Stimulated activated CD4-positive, alpha-beta T cell treated with anti-CD3 and anti-CD28 coated beads, Interleukin-12 subunit alpha, Interleukin-12 subunit beta, amount 100 ng/mL, for 4 hours (primary cell): ENCODE data around the gene SPAAR.
"Not testable (repeated sequence)": the region's sequence is repeated elsewhere in the genome, so short reads cannot be mapped to it uniquely, and the experiment has no call there.

ENCODE experiments used
- DNase-seq: peaks from one replicate; pipeline ENCODE4 v3.0.0-alpha.2; 2020

SPAAR gene

DNA sequence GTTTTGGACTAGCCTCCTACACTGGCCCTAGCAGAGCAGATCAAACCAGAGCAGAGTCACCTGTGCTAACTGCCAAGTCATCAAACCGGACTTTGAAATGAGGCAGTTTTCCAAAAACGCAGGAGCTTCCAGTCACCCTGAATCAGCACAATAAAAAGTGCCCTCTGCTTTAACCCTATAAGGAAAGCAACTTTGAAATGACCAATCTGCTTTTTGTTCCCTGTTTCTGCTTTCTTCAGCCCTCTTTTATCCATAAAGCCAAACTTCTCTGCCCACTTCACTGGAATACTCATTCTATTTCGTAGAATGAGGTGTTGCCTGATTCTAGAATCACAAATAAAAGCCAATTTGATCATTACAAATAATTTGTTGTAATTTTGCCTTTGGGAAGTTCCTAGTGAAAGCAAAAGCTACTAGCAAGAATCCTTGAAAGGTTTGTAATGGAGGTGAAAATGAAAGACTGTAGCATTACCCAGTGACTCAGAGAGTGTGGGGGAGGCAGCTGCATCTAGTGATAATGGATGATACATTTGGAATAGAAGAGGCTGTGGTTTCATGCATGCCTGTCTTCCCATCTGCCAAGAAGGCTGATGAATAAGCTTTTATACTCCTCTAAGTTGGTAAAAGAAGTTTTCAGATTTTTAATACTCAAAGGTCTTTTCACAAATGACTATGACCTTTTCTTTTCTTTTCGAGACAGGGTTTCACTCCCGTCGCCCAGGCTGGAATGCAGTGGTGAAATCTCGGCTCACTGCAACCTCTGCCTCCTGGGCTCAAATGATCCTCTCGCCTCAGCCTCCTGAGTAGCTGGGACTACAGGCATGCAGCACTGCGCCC is 14.9 kb downstream of the SPAAR start:
- DNase-seq, result peak; percentile 26

DNA sequence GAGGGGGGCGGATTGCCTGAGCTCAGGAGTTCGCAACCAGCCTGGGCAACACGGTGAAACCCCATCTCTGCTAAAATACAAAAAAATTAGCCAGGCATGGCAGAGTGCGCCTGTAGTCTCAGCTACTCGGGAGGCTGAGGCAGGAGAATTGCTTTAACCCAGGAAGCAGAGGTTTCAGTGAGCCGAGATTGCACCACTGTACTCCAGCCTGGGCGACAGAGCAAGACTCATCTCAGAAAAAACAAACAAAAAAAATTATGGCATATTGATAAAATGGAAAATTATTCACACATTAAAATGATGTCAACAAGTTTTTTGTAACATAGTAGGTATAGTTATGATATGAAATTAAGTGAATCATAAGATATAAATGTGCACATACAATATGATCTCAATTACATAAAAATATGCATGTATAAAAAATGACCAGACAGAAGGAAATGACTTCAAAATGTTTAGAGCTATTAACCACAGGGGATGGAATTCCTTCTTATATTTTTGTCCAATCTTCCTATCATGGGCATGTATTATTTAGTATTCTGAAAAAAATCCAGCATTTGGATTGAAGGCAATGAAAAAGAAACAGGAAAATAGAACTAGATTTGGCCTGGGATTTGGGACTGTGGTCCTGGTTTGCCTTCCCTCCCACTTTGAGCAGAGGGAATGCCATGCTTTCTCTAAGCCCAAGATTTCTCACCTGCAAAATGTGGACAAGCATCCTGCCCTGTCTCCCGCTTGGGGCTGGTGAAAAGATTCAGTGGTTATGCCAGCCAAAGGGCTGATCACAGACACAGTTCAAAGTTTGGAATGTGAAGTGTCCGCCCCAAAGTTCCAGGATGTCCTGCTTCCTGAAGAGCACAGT is 19.5 kb downstream of the SPAAR start:
- DNase-seq, result no peak

DNA sequence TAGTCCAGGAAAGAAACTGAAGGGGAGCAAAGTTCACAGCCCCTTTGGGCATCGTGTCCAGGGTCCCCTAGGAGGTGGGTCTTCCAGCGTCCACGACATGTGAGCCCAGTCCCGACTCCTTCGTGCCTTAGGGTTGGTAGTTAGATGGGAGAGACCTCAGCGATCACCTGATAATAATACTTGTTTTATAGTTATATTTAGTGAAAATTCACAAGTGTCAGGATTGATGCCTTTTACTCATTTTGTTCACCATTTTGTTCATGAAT is 20.1 kb downstream of the SPAAR start:
- no peak for DNase-seq

DNA sequence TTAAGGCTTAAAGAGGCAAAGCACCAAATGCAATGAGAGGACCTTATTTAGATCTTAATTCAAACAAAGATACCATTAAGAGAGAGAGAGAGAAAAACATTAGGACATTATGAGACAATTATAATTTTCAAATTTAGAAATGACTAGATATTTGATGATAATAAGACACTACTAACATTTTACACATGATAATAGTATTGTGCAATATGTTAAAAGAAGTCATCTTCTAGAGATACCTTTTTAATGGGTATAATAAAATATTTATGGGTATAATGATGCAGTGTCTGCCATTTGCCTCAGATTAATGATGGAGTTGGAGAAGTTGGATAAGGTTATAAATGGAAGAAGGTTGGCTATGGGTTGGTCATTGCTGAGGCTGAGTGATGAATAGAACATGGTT is 21.2 kb downstream of the SPAAR start:
- DNase-seq, result no peak

DNA sequence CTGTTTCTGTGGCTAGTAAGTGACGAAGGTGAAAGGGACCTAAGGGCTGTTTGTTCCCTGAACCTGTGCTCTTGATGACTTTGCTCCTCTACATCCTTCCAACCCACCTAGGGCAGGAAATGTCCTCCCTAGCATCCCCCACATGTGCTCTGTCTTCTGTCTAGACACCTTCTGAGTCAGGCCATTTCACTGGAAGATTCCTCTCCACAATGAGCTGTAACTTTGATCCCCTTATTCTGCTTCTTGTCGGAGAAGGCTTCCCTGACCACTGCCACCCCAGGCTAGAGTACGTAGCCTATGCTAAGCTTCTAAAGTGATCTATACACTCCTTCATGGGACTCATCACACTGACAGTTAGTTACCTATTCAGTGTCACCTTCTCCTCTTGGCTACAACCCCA is 21.7 kb downstream of the SPAAR start:
- no peak for DNase-seq

DNA sequence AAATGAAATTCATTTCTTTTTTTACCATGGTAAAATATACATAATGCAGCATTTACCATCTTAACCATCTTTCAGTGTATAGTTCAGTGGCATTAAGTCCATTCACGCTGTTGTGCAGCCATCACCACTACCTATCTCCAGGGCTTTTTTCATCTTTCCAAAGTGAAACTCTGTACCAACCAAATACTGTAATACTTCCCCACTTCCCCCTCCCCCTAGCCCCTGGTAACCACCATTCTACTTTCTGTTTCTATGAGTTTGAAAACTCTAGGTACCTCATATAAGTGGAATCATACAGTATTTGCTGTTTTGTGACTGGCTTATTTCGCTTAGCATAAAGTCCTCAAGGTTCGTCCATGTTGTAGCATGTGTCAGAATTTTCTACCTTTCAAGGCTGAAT is 23.4 kb downstream of the SPAAR start:
- no peak for DNase-seq

DNA sequence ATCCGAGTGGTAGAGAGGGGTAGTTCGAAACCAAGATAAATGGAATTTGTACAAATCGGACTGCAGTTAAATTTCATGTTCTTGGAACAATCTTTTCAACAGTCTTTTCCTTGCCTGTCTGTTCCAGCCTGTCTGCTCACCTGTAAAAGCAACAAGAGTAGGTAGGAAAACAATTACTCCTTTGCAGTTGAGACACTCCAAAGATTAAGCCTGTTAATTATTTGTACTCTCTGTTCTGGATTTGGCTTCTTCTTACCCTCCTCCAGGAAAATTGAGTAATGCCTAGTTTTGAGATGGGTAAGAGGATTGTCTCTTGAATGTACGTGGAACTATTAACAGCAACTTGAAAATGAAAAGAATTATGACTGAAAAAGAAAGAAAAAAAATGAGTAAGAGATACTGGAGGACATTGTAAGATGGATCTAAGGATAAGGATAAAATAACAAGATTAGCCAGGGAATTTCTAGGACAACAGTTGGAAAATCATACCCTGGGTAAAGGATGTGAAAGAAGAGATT is 24.3 kb downstream of the SPAAR start:
- DNase-seq, result no peak

DNA sequence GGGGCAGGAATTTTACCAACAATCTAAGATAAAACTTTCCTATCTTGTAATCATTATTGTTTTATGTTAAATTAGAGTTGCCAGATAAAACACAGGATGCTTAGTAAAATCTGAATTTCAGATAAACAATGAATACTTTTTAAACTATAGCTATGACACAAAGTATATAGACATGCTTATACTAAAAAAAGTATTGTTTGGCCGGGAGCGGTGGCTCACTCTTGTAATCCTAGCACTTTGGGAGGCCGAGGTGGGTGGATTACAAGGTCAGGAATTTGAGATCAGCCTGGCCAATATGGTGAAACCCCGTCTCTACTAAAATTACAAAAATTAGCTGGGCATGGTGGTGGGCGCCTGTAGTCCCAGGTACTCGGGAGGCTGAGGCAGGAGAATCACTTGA is 24.8 kb downstream of the SPAAR start:
- not testable (repeated sequence) for DNase-seq

DNA sequence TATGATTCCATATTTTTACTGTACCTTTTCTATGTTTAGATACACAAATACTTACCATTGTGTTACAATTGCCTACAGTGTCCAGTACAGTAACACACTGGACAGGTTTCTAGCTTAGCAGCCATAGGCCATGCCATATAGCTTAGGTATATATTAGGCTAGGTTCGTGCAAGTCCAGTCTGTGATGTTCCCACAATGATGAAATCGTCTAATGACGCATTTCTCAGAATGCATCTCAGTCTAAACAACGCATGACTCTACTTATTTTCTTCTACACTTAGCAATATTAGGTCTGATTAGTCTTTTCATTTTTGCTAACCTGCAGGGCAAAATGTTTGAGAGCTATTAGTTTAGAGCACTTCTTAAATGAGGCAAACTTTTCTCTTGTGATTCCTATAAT is 26.0 kb downstream of the SPAAR start:
- no peak for DNase-seq

DNA sequence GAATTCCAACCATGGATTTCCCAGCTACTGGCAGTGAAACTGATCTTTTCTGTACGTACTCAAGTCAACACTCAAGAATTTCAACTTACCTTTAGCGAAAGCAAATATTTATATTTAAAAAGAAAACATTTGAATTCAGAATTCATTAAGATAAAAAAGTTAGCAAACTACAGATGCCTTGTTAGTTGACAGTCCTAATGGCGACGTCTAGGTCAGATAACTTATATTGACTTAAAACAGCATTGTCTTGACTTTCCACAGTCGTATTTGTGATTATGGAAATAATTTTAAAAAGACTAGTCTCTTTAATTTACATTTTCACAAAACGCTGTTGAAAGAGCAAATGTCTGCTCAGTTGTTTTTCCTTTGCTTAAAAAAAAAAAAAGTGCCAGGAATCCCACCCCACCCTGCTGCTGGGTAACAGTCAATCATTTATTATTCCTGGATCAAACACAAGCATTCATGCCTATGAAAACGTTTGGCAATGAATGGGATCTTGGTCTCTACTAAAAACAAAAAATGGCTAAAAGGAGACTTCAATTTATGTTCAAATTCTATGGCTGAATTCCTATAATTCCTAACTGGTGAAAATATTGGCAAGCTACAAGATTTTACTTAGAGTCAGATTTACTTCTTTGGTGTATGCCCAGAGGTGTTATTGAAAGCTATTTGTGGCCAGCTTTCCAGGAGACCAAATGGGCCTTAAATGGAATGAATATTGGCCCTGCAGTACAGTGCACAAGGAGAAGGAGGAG is 26.6 kb downstream of the SPAAR start:
- DNase-seq, result no peak

DNA sequence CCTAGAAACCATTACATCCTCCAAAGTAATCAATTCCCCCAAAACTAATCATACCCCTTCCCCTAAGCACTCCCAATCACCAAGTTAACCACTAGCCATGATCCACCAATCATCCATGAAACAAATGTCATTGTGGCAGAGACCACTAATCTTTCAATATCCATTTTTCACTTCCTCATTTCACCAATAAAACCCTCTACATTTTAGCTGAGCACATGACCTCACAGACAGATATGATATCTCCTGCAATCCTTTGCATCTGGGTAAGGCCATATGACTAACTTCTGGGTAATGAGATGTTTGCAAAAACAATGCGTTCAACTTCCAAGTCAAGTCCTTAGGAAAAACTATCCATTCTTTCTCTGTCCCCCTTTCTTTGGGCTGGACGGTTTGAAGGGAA is 27.9 kb downstream of the SPAAR start:
- no peak for DNase-seq

DNA sequence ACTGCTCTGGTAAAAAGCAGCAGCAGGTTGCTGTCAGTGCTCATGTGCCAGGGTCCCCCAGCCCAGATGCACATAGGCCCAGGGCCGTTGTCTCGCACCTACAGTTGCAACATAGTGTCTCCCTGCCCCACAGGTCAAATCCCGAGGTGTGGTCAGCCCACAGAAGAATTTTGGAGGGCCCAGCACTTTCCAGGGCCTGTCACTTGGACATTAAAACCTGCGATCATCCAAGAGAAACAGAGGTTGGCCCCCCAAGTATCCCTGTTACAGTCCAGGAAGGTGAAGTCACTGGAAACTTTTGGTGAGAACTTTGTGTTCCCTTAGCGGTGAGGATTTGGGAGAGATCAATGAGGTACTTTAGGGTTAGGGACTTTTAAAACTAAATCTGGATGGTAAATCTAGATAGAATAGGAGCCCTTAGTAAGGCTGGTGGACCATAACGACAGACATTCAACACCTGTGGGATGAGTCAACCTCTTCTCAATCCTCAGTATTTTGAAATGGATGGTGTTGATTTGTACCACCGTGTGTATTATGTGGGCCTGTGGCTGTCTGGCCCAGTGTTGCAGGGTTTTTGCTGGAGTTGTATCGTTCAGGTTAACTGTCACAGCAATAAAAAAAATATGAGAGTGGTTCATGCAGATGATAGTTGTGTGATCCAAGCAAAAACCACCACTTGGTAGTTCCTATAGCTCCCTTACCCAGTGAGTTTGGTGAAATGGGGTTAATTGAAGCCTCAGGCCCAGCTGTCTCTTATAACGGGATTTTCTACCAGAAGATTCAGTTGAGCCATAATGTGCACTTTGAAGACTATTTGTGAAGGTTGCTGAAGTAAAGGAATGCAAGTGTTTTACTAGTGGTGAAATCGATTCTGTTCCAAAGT is 29.4 kb downstream of the SPAAR start:
- no peak for DNase-seq

DNA sequence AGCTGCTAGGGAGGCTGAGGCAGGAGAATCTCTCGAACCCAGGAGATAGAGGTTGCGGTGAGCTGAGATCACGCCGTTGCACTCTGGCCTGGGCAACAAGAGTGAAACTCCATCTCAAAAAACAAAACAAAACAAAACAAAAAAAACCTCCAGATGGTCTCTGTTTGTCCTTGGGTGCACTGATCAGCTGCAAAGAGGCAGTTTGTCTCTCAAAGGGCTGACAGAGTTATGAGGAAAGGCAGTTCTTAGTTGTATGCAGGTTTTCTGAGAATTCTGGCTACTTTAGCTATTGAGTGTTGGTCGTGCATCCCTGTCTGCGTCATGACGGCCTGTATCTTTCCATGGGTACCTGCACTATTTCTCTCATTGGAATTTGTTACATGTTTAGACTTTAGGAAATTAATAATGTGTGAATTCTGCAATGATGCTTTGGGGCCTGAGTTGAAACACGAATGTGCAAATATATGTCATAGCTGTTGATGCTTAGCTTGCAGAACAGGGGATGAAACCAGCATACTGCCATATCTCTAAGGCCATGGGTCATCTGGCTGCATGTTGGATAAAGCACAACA is 30.5 kb downstream of the SPAAR start:
- no peak for DNase-seq

DNA sequence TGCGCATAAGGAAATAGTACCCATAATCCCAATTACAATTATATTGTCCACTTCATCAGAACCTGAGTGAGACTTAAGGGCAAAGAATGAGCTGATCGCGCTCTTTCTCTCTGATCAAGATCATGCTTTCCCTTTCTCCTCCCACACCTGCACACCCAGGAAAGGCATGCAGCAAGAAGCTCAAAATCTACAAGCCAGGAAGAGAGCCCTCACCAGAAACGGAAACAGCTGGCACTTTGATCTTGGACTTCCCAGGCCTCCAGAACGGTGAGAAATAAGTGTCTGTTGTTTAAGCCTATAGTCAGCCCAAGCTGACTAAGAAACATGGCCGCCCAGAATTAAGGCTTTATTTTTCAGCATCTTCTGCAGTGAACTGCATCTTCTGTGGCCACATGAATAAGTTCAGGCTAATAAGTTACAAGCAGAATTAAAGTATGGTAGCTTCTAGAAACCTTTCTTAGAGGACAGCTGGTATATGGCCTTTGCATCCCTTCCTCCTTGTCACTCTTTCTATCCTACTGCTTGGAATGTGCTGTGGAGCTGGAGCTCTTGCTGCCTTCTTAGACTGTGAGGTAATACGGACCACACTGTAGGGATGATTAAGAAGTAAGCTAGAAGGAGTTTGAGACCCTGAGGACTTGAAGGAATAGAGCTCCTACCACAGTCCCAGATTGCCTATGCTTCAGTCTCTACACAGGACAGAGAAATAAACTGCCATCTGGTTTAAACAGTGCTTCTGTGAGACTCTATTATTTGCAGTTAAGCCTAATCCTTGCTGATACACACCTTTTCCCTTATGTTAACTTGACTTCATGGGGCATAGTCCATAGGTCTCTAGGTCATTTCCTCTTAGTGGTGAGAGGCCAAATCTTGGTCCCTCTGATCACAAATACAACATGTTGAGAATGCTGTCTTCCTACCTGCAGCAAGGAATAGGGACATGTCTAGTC is 31.4 kb downstream of the SPAAR start:
- no peak for DNase-seq

DNA sequence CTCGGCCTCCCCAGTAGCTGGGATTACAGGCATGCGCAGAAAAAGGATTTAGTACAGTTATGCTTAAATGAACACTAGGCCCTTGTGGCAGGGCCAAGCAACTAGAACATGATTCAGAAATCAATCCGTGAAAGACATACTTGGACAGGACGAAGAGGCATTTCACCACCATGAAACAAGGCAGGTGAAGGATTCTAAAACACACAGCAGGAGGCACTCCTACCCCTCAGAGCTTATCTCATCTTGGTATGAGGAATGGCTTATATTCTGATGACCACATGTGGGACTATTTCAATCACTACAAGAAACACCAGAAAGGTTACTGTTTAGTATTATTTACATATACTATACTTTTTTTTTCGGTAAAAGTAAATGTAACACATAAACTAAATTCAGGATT is 33.0 kb downstream of the SPAAR start:
- no peak for DNase-seq

DNA sequence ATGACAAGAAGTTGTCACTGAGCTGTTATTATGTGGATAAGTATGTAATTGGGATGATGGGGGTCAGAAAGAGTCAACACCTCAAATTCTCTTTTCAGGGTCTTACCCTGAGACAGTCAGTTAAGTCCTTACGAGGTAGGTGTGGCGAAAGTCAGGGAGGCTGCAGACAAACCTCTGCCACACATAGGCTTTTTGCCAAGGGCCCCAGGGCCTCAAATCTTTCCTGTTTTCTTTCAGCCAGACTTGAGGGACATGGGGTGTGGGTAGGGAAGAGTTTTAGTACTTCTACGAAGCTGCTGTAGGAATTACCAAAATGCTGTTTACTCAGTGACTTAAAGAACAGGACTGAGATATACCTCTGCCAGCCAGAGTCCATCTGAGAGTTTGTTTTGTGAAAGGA is 34.9 kb downstream of the SPAAR start:
- DNase-seq, result no peak

DNA sequence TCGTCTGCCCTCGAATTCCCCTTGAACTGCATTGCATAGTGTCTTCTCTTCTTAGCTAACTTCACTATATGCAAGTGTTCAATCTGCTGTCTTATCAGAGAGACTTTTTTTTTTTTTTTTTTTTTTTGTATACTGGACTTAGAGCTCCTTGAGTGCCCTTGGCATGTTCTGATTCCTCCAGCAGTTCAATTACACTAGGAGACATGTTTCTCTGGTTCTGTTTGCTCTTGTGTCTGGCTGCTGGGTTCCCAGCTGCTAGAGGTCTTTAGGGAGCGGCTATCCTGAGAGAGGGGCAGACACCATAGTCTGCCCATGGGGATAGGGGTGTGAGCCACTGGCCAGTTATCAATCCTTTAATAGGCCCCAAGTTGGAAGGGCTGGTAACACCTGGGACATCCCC is 35.6 kb downstream of the SPAAR start:
- no peak for DNase-seq

DNA sequence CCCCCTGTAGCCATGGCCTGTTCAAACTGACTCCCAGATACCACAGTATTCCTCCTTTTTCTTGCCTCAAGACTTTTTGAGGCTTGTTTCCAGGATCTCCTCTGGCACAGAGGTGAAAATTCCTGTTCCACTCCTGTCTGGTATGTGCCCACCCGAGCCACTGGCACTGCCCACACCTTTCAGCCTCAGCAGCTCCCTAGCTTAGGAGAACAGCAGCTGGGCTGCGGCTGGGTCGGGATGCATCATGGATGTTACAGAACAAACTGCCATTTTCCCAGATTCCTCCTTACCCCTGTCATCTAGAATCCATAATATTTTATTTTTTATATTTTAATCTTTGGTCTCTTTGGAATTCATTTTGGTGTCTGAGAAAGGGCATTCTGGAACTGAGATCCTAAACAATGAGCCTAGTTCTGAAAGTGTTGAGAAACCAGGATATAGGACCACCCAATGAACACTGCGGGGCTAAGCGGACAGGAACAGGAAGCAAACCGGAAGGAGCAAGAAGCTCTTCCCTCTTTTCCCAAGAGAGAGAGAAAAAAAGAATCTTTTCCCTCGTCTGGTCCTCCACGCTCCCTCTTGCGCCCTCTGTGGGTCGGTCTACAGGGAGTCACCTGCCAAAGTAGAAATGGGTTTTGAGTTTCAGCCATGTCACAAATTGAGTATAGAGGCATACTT is 36.2 kb downstream of the SPAAR start:
- peak; percentile 70 for DNase-seq

DNA sequence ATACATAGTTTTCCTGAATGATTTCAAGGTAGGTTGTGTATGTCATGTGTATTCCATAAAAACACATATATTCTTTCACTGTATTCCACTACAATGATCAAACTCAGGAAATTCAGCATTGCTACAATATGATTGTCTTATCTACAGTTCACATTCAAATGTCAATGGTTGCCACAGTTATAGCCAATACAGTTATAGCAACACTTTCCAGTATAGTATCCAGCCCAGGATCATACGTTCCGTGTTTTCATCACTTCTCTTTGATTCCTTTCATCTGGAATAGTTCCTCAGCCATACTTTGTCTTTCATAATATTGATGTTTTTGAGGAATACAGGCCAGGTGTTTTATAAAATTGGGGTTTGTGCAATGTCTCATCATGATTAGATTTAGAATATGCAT is 39.2 kb downstream of the SPAAR start:
- DNase-seq, result no peak

DNA sequence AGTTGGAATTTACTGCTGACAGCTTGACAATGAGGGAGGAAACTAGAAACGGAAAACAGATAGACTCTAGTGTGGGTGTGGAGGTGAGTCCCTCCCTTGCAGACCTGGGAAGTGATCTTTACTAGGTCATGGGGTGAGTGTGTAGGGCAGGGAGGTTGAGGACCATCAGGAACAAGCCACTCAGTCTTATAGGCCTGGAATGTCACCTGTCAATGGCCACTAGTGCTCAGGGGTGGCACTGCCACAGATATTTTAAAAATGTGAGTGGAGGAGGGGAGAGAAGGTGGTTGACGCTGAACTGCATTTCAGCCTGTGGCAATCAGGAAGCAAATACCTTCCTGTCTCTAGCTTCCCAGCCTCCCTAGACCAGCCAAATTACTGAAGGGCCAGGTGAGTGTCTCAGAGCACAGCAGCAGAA is 39.6 kb downstream of the SPAAR start:
- no peak for DNase-seq
